Left cardiac atrium (tissue), 4 donors: ENCODE measurements around the gene TUBB. TPM values are rescaled to one million over a fixed set of nuclear protein-coding genes. Genes with fewer than 3 reads are reported as not detected.

Experiments used
- ATAC-seq, 2 donors: fragments of 200-7000 bp; cut with Tn5 transposase; one replicate each; pipeline ENCODE4 v1.9.1; 2020; ENCODE audit warnings: mild to moderate bottlenecking in 2 of 2, moderate library complexity in 2 of 2
- DNase-seq: peaks from one replicate; pipeline ENCODE4 v3.0.0-alpha.2; 2020
- intact Hi-C, 2 donors: fragments of 100-400 bp; cut with DNase I; formaldehyde crosslinking; loops; one replicate each; pipeline versions ENCODE4 v1.14.1 to v1.15.1; 2022 to 2023
- long read RNA-seq: library from polyadenylated mRNA; unstranded; transcript quantifications from one replicate; pipeline ENCODE4 v2.0.0, GENCODE V29; 2021
- total RNA-seq, 2 donors: library from RNA; stranded (reverse); fragmentation: NEBNext Ultra II Directional; extraction: Animal tissue kit (Norgen Biotek cat#: 25700); gene quantifications; one replicate each; pipeline ENCODE4 v1.2.1, GENCODE V29; 2021
- donor health status: DM: no; HTN: yes; CAD: no.
- donor health status: DM: no; HTN: yes; CAD: no; lungs with severe emphysema.
- donor health status: DM: yes; HTN: yes; CAD: no.
- donor health status: Dilated cardiomyopathy.

Gene TUBB
- total RNA-seq: 100 to 1,000 TPM; 276 to 303 TPM
- long read RNA-seq, transcript TUBB-205 (4 exons, 2,670 nt): major isoform, 1,307 of 1,360 reads
- long read RNA-seq, partial matches to known transcripts: 49 of 1,360 reads
- long read RNA-seq, other reads (novel, unspliced or antisense): 4 of 1,360 reads

- ATAC-seq: peak; percentile 77 to 82
- peak; percentile 97 for DNase-seq
- intact Hi-C loops: loop anchor here in 1 of 2 donors (10.0 kb wide), 1 partner anchor 95 kb away; the partner anchor contains the start of gene ATAT1
Measured at GRCh38 chr6:30719791-30720737, at the start of gene TUBB. Gene TUBB, plus strand, starts transcription at chr6:30720352. Its CDS starts 155 bp downstream, at chr6:30720507.

DNA sequence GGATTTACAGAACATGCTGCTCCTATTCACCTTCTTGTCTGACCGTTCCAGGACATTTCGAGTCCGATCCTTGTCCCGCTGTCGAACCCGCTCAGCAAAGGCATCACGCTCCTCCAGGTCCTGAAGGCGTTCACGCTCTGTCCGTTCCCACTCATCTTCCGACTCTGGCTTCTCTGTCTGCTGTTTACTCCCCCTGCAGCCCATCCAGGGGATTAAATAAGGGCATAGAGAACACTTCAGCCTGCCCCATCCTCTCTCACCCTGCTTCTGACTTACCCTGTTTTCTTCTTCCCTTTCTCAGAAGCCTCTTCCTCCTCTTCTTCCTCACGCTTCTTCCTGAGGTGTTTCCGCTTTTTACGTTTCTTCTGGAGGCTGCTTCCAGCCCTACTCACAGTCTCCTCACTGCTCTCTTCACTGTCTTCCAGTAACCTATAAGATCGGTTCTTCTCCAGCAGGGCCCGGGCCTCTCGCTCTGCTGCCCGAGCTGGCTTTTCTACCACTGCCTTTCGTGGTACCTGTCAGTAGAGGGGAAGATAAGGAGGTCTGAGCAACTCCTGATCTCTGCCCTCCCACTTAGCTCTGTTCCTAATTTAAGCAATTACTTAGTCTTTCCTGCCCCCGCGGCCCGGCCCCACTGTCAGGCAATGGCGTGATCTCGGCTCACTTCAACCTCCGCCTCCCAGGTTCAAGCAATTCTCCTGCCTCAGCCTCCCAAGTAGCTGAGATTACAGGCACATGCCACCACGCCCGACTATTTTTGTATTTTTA, 49.2 kb upstream of the TUBB start:
- intact Hi-C loops: loop anchor here in 1 of 2 donors (5.0 to 10.0 kb wide), 2 partner anchors 44 to 186 kb away; partner anchors contain the start of genes ATAT1 and HLA-E
- ATAC-seq: no peak

DNA sequence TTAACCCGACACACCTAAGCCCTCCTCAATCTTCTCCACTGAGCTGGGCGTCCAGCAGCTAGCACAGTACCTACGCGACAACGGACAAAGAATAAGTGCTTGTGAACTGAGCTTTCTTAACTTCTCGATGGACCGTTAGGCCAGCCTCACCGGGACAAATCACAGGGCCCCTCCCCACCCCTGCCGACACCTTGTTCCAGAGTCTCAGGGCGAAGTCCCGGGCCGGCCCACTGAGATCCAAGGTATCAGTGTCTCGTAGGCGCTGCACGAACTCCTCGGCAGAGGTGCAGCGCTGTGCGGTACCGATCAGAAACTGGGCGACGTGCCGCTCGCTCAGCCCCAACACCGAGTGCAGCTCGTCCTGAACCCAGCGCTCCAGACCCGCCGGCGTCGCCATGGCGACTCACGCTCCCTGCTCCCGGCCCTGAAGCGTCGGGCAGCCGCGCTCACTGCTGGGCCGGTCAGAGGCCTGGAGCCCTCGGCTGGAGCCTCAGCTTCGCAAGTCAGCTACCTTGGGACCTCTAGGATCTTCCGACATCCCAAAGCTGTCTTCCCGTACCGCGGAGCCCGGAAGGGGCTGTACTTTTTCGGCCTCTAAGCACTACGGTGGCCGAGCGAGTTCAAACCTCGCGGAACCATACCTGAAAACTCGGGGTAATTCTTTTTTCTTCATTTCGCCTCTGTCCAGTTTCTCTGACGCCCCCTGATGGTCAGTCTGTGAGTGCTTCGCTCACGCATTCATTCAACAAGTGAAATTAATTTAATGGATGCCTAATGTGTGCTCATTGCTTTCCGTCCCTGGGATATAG, 47.5 kb upstream of the TUBB start, which contains the start of gene DHX16:
TSS of gene DHX16 (minus strand) at position 562 of the 809 bp plus-strand sequence. CDS start at position 397, 165 bp downstream.
- intact Hi-C loops: loop anchor here in 1 of 2 donors (5.0 to 10.0 kb wide), 2 partner anchors 45 to 188 kb away; partner anchors contain the start of genes ATAT1 and HLA-E
- DNase-seq (peak; percentile 97), ATAC-seq (peak; percentile 91 to 94)

More for the DNA sequence above, 49.2 kb upstream of the TUBB start:
- DNase-seq: no peak

- intact Hi-C loops: loop anchor here in 1 of 2 donors (10.0 kb wide), 1 partner anchor 192 kb away; the partner anchor contains the start of gene HLA-E
- ATAC-seq: no peak
- no peak for DNase-seq
Measured at GRCh38 chr6:30676660-30677285, 43.4 kb upstream of the TUBB start.

- peak; percentile 63 to 80 for ATAC-seq
- intact Hi-C loops: loop anchor here (2.0 to 10.0 kb wide), 3 partner anchors 44 to 194 kb away; partner anchors contain the start of gene HLA-E (in 1 of the 2)
- DNase-seq: peak; percentile 89
Measured at GRCh38 chr6:30678964-30679726, 41.0 kb upstream of the TUBB start.

- DNase-seq: no peak
- ATAC-seq: no peak
- intact Hi-C loops: loop anchor here (2.0 to 10.0 kb wide), 3 partner anchors 43 to 195 kb away; partner anchors contain the start of gene HLA-E (in 1 of the 2)
Measured at GRCh38 chr6:30679765-30680535, 40.2 kb upstream of the TUBB start.

- DNase-seq (no peak), ATAC-seq (no peak)
- intact Hi-C loops: no loop called here
Measured at GRCh38 chr6:30681766-30682142, 38.4 kb upstream of the TUBB start.

DNA sequence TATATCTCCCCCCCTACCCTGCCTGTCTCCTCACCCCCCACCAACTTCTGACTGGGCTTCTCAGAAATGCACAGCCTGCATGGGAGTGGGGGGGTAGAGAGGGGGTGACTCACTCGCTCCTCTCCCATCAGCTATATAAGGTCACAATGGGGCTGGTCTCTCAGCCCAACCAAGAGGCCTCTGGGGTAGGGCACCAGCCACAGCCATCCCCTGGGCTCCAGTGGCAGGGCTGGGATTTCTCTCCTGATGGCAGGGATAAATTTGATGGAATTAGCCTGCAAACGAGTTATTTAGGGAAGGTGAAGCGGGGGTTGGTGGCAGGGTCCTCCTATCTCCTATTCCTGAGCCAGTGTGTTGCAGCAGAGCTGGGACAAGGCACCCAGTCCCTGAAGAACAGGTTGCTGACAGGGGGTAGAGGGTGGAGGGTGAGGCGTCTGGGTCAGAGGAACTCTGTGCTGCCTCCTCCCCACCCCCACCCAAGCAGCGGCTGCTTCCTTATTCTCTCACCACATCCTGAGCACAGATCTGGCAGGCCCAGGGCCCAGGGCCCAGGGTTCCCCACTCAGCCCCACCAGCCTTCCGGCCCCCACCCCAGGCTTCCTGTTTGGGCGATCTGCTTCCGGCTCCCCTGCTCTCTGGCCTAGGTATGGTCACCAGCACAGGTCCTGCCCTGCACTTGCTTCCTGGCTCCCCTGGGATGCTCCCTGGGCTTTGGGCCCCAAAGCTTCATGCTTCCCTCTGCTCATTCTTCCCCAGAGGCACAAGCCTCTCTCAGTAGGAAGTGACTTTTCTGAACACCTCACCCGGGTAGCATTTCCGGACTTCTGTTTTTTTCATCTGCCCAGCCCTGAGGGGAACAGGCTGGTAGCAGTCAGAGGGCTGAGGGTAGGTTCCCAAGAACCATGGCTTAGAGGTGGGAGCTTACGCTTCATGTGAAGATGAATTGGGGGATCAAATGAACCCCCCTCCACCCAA, 37.7 kb upstream of the TUBB start:
- peak; percentile 38 to 62 for ATAC-seq
- DNase-seq: peak; percentile 90
- intact Hi-C loops: no loop called here

GRCh38 chr6:30683183-30683979, 36.8 kb upstream of the TUBB start:
- ATAC-seq: no peak
- intact Hi-C loops: no loop called here

DNA sequence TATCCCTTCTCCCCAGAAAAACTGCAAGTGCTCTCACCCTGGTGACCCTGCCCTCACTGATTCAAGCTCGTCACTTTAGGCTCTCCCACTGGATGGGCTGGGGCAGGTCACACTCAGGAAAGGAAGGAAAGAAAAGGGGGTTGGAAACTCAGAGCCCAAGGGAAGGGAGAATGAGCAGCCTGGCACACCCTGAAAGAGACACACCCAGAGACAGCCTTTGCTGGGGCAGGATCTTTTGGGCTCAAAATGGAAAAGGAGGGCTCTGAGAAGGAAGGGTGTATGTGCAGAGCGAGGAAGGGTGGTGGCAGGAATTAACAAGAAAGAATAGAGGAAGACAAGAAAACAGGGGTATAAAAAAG, 36.2 kb upstream of the TUBB start:
- intact Hi-C loops: no loop called here
- ATAC-seq (no peak), DNase-seq (peak; percentile 21)

More at GRCh38 chr6:30683183-30683979, 36.8 kb upstream of the TUBB start:
- no peak for DNase-seq

- DNase-seq: peak; percentile 67
- no peak for ATAC-seq
- intact Hi-C loops: no loop called here
Measured at GRCh38 chr6:30684386-30685156, 35.6 kb upstream of the TUBB start.

GRCh38 chr6:30685157-30686008, 34.8 kb upstream of the TUBB start:
- DNase-seq (peak; percentile 45), ATAC-seq (no peak)
- intact Hi-C loops: no loop called here
